GM23338 (cell line): ENCODE measurements around the gene IQGAP1. TPM values are rescaled to one million over a fixed set of nuclear protein-coding genes. Genes with fewer than 3 reads are reported as not detected.

ENCODE experiments used
- ATAC-seq: fragments of 200-7000 bp; cut with Tn5 transposase; 3 replicates; pipeline ENCODE4 v1.9.1; 2020
- DNase-seq: peaks from one replicate; pipeline ENCODE4 v3.0.0-alpha.2; 2015; ENCODE audit warnings: low spot score
- H2AFZ ChIP-seq: fragments of 200-600 bp; sonication (generic); 2 replicates; pipeline ENCODE4 v1.8.0; 2016; ENCODE audit warnings: antibody characterized with exemption, mild to moderate bottlenecking, moderate library complexity
- H3F3A ChIP-seq: fragments of 200-600 bp; sonication (generic); replicated peaks from 2 replicates; pipeline ENCODE4 v1.8.0; 2017; ENCODE audit warnings: antibody characterized with exemption, mixed run types, low read depth
- H3K27ac ChIP-seq: fragments of 200-600 bp; sonication (generic); 2 replicates; pipeline ENCODE4 v1.6.1; 2016; ENCODE audit warnings: low read depth
- H3K27me3 ChIP-seq: fragments of 200-600 bp; sonication (generic); 2 replicates; pipeline ENCODE4 v1.8.0; 2016; ENCODE audit warnings: mild to moderate bottlenecking, mixed run types, moderate library complexity; ENCODE audit not compliant: insufficient read depth
- H3K36me3 ChIP-seq: fragments of 200-600 bp; sonication (generic); 2 replicates; pipeline ENCODE4 v1.8.0; 2016; ENCODE audit warnings: mild to moderate bottlenecking; ENCODE audit not compliant: insufficient read depth
- H3K4me1 ChIP-seq: fragments of 200-600 bp; sonication (generic); 2 replicates; pipeline ENCODE4 v1.8.0; 2016; ENCODE audit warnings: mild to moderate bottlenecking, moderate library complexity; ENCODE audit not compliant: insufficient read depth
- H3K4me2 ChIP-seq: fragments of 200-600 bp; sonication (generic); 2 replicates; pipeline ENCODE4 v1.7.1; 2017; ENCODE audit warnings: mixed run types
- H3K4me3 ChIP-seq: fragments of 200-600 bp; sonication (generic); 2 replicates; pipeline ENCODE4 v1.6.1; 2016; ENCODE audit warnings: mixed run types
- H3K79me2 ChIP-seq: fragments of 200-600 bp; sonication (generic); replicated peaks from 2 replicates; pipeline ENCODE4 v1.8.0; 2017; ENCODE audit warnings: mild to moderate bottlenecking; ENCODE audit not compliant: insufficient read depth
- H3K9me2 ChIP-seq: fragments of 200-600 bp; sonication (generic); 2 replicates; pipeline ENCODE4 v1.8.0; 2017; ENCODE audit not compliant: insufficient read depth
- H4K20me1 ChIP-seq: fragments of 200-600 bp; sonication (generic); replicated peaks from 2 replicates; pipeline ENCODE4 v1.8.0; 2017; ENCODE audit warnings: mild to moderate bottlenecking; ENCODE audit not compliant: insufficient read depth
- H3K27ac Mint-ChIP-seq: 2 replicates; pipeline ENCODE4 v1.8.0; 2020; ENCODE audit warnings: inconsistent platforms, mild to moderate bottlenecking, moderate library complexity, mixed read lengths
- H3K27me3 Mint-ChIP-seq: 3 replicates; pipeline ENCODE4 v1.8.0; 2022; ENCODE audit warnings: low read depth, mild to moderate bottlenecking, moderate library complexity, mixed read lengths, inconsistent platforms; ENCODE audit not compliant: insufficient read depth, poor library complexity
- H3K36me3 Mint-ChIP-seq: 3 replicates; pipeline ENCODE4 v1.8.0; 2021; ENCODE audit warnings: low read depth, mild to moderate bottlenecking, inconsistent platforms, moderate library complexity, mixed read lengths
- H3K4me1 Mint-ChIP-seq: 3 replicates; pipeline ENCODE4 v1.8.0; 2020; ENCODE audit warnings: mild to moderate bottlenecking, inconsistent platforms, mixed read lengths
- H3K4me3 Mint-ChIP-seq: 3 replicates; pipeline ENCODE4 v1.8.0; 2021; ENCODE audit warnings: moderate library complexity, mild to moderate bottlenecking, inconsistent platforms, mixed read lengths
- H3K9me3 Mint-ChIP-seq: 3 replicates; pipeline ENCODE4 v1.8.0; 2020; ENCODE audit warnings: moderate library complexity, mild to moderate bottlenecking, inconsistent platforms, mixed read lengths
- CREB1 ChIP-seq: fragments of 250-450 bp; sonication (Bioruptor Pico); IDR thresholded peaks from 2 replicates; pipeline ENCODE4 v1.5.0; 2020; ENCODE audit warnings: low read depth, mild to moderate bottlenecking, moderate library complexity
- EZH2 ChIP-seq: fragments of 200-600 bp; sonication (generic); IDR thresholded peaks from one replicate; pipeline ENCODE4 v1.8.0; 2017; ENCODE audit warnings: antibody characterized with exemption, mild to moderate bottlenecking, low read depth; ENCODE audit not compliant: unreplicated experiment
- EZH2phosphoT487 ChIP-seq: fragments of 200-600 bp; sonication (generic); IDR thresholded peaks from one replicate; pipeline ENCODE4 v1.8.1; 2018; ENCODE audit warnings: antibody characterized with exemption; ENCODE audit not compliant: unreplicated experiment
- JUNB ChIP-seq: IDR thresholded peaks from one replicate; pipeline ENCODE4 v1.6.1; 2016; ENCODE audit warnings: antibody characterized with exemption; ENCODE audit not compliant: unreplicated experiment
- NANOG ChIP-seq: IDR thresholded peaks from 2 replicates; pipeline ENCODE4 v1.6.1; 2016; ENCODE audit warnings: antibody characterized with exemption, borderline replicate concordance
- POLR2AphosphoS5 ChIP-seq: IDR thresholded peaks from 2 replicates; pipeline ENCODE4 v1.6.1; 2016; ENCODE audit warnings: antibody characterized with exemption, low read depth
- STAT1 ChIP-seq: IDR thresholded peaks from one replicate; pipeline ENCODE4 v1.6.1; 2016; ENCODE audit warnings: antibody characterized with exemption; ENCODE audit not compliant: unreplicated experiment
- ZNF114 ChIP-seq: fragments of 250-450 bp; sonication (Bioruptor Pico); IDR thresholded peaks from 2 replicates; pipeline ENCODE4 v1.5.0; 2020; ENCODE audit warnings: mild to moderate bottlenecking, moderate library complexity
- ZNF331 ChIP-seq: fragments of 250-450 bp; sonication (Bioruptor Pico); IDR thresholded peaks from 2 replicates; pipeline ENCODE4 v1.5.0; 2020; ENCODE audit warnings: low read depth, mild to moderate bottlenecking, moderate library complexity
- polyA plus RNA-seq: library from polyadenylated mRNA; unstranded; fragments of >200 nt; fragmentation: Nextera tagmentation; extraction: Ambion mirVana; gene quantifications from 2 replicates; pipeline ENCODE4 v1.2.1, GENCODE V29; 2016
- total RNA-seq: library from RNA; depleted of rRNA; stranded (reverse); fragments of >200 nt; shearing (Covaris generic); gene quantifications from 2 replicates; pipeline ENCODE4 v1.2.3, GENCODE V29; 2014
- TF ChIP-seq, protein P1 (sequence below): IDR thresholded peaks from 2 replicates; pipeline ENCODE4 v1.6.1; 2016; ENCODE audit warnings: antibody characterized with exemption
- TF ChIP-seq, protein P2 (sequence below): fragments of 250-450 bp; sonication (Bioruptor Pico); IDR thresholded peaks from 2 replicates; pipeline ENCODE4 v1.5.0; 2020; ENCODE audit warnings: mild to moderate bottlenecking, moderate library complexity
- TF ChIP-seq, protein P3 (sequence below), 2 experiments: fragments of 200-600 bp in 1 of 2; sonication (generic) in 1 of 2; conservative IDR thresholded peaks; 2 replicates each; pipeline versions ENCODE4 v1.5.1 to v1.6.1; 2016 to 2017; ENCODE audit warnings: antibody characterized with exemption in 2 of 2, low read depth in 2 of 2, mild to moderate bottlenecking in 2 of 2, moderate library complexity in 1 of 2

IQGAP1 gene
- total and polyA plus RNA-seq, 2 experiments from 2014 or later = 92.7 to 159 TPM

DNA sequence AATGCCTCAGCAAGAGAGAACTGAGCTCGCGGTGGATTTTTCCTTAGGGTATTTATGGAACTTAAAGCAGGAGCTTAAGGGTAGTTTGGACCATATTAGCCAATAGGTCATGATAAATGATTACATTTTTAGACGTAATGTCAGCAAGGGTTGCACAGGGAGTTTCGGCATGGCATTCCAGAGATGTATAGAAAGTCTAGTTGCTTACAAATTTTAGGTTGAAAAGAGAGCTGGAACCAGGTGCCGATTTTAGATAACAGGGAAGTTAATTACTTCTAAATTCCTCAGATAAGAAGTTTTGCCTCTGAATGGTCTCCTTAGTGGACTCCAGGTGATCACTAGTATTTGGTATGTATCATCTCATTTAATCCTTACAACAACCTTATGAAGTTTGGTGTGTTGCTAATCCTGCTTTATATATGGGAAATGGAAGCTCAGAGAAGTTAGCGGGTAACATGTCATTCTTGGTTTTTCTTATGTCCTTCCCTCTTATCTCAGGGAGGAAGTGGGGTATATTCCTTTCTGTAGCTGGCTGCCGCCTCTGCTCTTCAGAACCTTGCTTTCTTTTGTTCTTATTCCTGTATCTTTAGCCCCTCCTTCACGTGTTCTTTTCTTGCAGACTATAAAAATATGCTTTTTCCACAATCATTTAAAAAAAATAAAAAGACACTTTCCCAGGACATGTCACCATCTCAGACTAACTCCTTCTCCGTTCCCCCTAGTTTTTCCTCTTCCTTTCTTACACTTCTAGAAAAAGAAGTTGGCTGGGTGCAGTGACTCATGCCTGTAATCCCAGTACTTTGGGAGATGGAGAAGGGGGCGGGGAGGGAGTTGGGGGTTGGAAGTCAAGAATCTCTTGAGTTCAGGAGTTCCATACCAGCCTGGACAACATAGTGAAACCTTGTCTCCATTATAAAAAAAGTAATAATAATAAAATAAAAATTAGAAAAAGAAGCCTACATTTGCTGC, 25.7 kb downstream of the IQGAP1 start:
- no peaks in the 10 kb centered on the region for H3K36me3 ChIP-seq
- H3K27me3 Mint-ChIP-seq = peaks cover 5% of the 10 kb centered on the region
- H3K4me2 ChIP-seq = peak overlapping the region; percentile 8
- peaks cover 4% of the 10 kb centered on the region; the same call in 1 of the 2 replicates for H3F3A ChIP-seq
- TF ChIP-seq, protein P1, sequence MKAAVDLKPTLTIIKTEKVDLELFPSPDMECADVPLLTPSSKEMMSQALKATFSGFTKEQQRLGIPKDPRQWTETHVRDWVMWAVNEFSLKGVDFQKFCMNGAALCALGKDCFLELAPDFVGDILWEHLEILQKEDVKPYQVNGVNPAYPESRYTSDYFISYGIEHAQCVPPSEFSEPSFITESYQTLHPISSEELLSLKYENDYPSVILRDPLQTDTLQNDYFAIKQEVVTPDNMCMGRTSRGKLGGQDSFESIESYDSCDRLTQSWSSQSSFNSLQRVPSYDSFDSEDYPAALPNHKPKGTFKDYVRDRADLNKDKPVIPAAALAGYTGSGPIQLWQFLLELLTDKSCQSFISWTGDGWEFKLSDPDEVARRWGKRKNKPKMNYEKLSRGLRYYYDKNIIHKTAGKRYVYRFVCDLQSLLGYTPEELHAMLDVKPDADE = no peak
- TF ChIP-seq EZH2 (no peak), JUNB (no peak), NANOG (no peak), CREB1 (CRISPR knock-in tag) (no peak), ZNF331 (no peak), ZNF114 (CRISPR knock-in tag) (no peak), EZH2phosphoT487 (no peak), POLR2AphosphoS5 (no peak), STAT1 (no peak)
- TF ChIP-seq, protein P2, sequence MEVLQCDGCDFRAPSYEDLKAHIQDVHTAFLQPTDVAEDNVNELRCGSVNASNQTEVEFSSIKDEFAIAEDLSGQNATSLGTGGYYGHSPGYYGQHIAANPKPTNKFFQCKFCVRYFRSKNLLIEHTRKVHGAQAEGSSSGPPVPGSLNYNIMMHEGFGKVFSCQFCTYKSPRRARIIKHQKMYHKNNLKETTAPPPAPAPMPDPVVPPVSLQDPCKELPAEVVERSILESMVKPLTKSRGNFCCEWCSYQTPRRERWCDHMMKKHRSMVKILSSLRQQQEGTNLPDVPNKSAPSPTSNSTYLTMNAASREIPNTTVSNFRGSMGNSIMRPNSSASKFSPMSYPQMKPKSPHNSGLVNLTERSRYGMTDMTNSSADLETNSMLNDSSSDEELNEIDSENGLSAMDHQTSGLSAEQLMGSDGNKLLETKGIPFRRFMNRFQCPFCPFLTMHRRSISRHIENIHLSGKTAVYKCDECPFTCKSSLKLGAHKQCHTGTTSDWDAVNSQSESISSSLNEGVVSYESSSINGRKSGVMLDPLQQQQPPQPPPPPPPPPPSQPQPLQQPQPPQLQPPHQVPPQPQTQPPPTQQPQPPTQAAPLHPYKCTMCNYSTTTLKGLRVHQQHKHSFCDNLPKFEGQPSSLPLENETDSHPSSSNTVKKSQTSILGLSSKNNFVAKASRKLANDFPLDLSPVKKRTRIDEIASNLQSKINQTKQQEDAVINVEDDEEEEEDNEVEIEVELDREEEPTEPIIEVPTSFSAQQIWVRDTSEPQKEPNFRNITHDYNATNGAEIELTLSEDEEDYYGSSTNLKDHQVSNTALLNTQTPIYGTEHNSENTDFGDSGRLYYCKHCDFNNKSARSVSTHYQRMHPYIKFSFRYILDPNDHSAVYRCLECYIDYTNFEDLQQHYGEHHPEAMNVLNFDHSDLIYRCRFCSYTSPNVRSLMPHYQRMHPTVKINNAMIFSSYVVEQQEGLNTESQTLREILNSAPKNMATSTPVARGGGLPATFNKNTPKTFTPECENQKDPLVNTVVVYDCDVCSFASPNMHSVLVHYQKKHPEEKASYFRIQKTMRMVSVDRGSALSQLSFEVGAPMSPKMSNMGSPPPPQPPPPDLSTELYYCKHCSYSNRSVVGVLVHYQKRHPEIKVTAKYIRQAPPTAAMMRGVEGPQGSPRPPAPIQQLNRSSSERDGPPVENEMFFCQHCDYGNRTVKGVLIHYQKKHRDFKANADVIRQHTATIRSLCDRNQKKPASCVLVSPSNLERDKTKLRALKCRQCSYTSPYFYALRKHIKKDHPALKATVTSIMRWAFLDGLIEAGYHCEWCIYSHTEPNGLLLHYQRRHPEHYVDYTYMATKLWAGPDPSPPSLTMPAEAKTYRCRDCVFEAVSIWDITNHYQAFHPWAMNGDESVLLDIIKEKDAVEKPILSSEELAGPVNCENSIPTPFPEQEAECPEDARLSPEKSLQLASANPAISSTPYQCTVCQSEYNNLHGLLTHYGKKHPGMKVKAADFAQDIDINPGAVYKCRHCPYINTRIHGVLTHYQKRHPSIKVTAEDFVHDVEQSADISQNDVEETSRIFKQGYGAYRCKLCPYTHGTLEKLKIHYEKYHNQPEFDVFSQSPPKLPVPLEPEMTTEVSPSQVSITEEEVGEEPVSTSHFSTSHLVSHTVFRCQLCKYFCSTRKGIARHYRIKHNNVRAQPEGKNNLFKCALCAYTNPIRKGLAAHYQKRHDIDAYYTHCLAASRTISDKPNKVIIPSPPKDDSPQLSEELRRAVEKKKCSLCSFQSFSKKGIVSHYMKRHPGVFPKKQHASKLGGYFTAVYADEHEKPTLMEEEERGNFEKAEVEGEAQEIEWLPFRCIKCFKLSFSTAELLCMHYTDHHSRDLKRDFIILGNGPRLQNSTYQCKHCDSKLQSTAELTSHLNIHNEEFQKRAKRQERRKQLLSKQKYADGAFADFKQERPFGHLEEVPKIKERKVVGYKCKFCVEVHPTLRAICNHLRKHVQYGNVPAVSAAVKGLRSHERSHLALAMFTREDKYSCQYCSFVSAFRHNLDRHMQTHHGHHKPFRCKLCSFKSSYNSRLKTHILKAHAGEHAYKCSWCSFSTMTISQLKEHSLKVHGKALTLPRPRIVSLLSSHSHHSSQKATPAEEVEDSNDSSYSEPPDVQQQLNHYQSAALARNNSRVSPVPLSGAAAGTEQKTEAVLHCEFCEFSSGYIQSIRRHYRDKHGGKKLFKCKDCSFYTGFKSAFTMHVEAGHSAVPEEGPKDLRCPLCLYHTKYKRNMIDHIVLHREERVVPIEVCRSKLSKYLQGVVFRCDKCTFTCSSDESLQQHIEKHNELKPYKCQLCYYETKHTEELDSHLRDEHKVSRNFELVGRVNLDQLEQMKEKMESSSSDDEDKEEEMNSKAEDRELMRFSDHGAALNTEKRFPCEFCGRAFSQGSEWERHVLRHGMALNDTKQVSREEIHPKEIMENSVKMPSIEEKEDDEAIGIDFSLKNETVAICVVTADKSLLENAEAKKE (CRISPR knock-in tag) = no peak
- TF ChIP-seq, protein P3, sequence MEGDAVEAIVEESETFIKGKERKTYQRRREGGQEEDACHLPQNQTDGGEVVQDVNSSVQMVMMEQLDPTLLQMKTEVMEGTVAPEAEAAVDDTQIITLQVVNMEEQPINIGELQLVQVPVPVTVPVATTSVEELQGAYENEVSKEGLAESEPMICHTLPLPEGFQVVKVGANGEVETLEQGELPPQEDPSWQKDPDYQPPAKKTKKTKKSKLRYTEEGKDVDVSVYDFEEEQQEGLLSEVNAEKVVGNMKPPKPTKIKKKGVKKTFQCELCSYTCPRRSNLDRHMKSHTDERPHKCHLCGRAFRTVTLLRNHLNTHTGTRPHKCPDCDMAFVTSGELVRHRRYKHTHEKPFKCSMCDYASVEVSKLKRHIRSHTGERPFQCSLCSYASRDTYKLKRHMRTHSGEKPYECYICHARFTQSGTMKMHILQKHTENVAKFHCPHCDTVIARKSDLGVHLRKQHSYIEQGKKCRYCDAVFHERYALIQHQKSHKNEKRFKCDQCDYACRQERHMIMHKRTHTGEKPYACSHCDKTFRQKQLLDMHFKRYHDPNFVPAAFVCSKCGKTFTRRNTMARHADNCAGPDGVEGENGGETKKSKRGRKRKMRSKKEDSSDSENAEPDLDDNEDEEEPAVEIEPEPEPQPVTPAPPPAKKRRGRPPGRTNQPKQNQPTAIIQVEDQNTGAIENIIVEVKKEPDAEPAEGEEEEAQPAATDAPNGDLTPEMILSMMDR (conservative IDR thresholded peaks at IDR 0.05; ENCODE audit: low read depth in 2 of 2) = no peak
- peaks cover 45% of the 10 kb centered on the region for H3K4me1 ChIP-seq
- peak overlapping the region; percentile 32; the same call in 1 of the 2 replicates for H3K4me3 ChIP-seq
- peak overlapping the region; percentile 98 for H3K27ac Mint-ChIP-seq
- peaks cover 87% of the 10 kb centered on the region for H3K79me2 ChIP-seq
- DNase-seq = no peak
- peaks cover 44% of the 10 kb centered on the region for H3K4me1 Mint-ChIP-seq
- H3K27me3 ChIP-seq = no peaks in the 10 kb centered on the region
- H3K4me3 Mint-ChIP-seq = no peak overlapping the region; the same call in 2 of the 3 replicates
- no peak; the same call in 2 of the 3 replicates for ATAC-seq
- H3K9me2 ChIP-seq = no peaks in the 10 kb centered on the region
- no peak overlapping the region for H2AFZ ChIP-seq
- peak overlapping the region; percentile 86 for H3K27ac ChIP-seq
- H3K36me3 Mint-ChIP-seq = peaks cover 26% of the 10 kb centered on the region
- no peaks in the 10 kb centered on the region for H4K20me1 ChIP-seq
- peaks cover 16% of the 10 kb centered on the region for H3K9me3 Mint-ChIP-seq
